ENCODE results near the gene PLEKHG3.

Gene PLEKHG3

GRCh38 chr14:64728856-64729255 lies 24.6 kb downstream of the PLEKHG3 start:
- DNase-seq, result no peak

DNA sequence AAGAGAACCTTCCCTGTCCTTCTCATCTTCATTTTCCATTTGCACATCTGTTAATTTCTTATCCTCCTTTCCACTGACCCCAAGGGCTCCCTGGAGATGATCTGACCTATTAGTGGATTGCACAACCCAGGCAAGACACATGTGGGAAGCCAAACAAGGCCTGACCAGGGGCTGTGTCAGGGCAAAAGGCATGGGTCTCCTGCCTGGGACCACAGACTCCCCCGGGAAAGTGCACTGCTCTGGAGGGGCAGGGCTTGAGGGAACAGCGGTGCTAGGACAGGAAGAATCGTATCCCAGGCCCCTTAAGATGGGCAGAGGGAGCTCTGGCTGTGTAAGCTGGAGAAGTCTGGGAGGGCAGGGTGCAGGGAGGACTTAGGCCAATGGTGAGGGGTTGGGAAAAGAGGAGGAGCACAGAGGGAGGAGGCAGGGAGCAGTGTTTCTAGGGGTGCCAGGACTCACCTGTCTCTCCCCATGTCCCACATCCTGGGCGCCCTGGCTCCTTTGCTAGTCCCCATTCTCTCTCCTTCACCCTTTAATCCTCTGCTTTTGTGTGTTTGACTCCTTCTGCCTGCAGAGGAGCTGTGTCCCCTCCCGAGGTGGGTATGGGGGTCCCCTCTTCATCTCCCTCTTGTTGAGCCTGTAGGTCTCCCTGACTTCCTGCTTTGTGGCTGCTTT lies 25.3 kb downstream of the PLEKHG3 start:
- DNase-seq, result no peak

GRCh38 chr14:64730061-64730440 lies 25.8 kb downstream of the PLEKHG3 start:
- DNase-seq, result no peak

DNA sequence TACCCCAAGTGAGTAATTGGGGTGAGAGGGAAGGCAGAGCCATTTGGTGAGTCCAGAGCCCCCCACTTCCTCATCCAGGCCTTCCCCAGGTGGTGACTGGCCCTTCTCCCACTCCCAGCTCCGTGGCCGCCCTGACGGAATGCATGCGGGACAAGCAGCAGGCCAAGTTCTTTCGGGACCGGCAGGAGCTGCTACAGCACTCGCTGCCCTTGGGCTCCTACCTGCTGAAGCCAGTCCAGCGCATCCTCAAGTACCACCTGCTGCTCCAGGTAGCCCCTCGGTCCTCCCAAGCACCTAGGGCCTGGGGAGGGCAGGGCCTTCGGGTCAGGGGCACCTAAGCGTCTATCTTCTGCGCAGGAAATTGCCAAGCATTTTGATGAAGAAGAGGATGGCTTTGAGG lies 26.5 kb downstream of the PLEKHG3 start:
- no peak for DNase-seq

- no peak for DNase-seq
Measured at GRCh38 chr14:64731141-64731581, 26.9 kb downstream of the PLEKHG3 start.

- no peak for DNase-seq
Measured at GRCh38 chr14:64732066-64732465, 27.8 kb downstream of the PLEKHG3 start.

GRCh38 chr14:64732536-64733120 lies 28.4 kb downstream of the PLEKHG3 start:
- DNase-seq, result no peak

GRCh38 chr14:64733321-64733720 lies 29.1 kb downstream of the PLEKHG3 start:
- DNase-seq, result no peak

- no peak for DNase-seq
Measured at GRCh38 chr14:64733899-64734298, 29.7 kb downstream of the PLEKHG3 start.

DNA sequence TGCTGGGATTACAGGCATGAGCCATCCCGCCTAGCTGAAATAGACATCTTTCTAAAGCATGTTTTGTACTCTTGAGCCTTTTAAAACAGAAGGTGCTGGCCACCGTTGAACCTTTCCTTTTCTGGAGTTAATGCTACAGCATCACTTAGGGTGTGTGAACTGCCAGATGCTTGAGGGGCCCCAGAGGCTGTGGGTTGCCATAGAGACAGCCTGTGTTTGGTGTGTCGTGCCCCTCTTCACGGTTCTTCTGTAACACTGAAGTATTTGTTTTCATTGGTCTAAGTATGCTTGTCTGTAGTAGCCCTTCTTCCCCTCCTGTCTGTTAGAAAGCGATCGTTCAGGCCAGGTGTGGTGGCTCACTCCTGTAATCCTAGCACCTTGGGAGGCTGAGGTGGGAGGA lies 30.8 kb downstream of the PLEKHG3 start:
- DNase-seq, result no peak

- no peak for DNase-seq
Measured at GRCh38 chr14:64736271-64737169, 32.3 kb downstream of the PLEKHG3 start.

DNA sequence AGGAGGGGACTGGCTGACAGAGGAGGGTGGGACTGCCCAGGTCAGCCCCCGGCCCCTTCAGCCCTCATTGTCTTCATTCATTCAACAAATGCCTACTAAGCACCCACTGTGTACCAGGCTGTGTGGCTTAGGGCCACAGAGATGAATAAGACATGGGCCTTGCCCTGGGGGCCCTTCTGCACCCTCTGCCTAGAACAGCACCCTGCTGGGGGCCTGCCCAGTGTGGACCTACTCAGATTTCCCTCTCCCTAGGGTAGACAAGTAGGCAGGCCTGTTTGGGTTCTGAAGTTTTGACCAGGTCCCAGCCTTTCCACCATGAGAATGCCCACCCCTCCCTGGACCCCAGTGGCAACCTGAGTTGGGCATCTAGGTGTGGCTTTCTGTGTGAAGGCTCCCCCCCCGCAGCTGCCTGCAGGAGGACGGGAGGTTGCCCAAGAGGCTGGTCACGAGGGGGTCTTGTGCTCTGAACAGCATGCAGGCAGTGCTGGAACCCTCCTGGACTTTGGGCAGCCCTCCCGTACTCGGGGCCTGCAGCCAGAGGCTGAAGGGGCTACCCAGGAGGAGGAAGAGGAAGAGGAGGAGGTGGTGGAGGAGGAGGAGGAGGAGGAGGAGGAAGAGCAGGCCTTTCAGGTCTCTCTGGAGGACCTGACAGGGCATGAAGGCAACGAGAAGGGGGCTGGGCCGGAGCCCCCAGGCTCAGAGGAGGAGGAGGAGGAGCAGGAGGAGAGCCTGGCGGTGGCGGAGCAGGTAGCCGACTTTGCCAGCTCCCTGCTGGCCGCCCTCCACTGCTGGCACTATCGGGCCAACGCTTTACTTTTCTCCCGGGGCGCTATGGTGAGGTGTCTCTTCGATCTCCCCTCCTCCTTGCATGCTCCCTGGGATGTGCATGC lies 33.4 kb downstream of the PLEKHG3 start:
- DNase-seq, result no peak

- no peak for DNase-seq
Measured at GRCh38 chr14:64738281-64738804, 34.1 kb downstream of the PLEKHG3 start.

GRCh38 chr14:64741200-64741599 lies 37.0 kb downstream of the PLEKHG3 start:
- no peak for DNase-seq

DNA sequence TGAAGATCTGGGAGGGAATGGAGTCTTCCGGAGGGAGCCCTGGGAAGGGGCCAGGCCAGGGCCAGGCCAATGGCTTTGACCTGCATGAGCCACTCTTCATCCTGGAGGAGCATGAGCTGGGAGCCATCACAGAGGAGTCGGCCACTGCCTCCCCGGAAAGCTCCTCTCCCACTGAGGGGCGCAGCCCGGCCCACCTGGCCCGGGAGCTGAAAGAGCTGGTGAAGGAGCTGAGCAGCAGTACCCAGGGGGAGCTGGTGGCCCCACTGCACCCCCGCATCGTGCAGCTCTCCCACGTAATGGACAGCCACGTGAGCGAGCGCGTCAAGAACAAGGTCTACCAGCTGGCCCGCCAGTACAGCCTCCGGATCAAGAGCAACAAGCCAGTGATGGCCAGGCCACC lies 37.7 kb downstream of the PLEKHG3 start:
- no peak for DNase-seq

GRCh38 chr14:64743061-64743460 lies 38.8 kb downstream of the PLEKHG3 start:
- no peak for DNase-seq

DNA sequence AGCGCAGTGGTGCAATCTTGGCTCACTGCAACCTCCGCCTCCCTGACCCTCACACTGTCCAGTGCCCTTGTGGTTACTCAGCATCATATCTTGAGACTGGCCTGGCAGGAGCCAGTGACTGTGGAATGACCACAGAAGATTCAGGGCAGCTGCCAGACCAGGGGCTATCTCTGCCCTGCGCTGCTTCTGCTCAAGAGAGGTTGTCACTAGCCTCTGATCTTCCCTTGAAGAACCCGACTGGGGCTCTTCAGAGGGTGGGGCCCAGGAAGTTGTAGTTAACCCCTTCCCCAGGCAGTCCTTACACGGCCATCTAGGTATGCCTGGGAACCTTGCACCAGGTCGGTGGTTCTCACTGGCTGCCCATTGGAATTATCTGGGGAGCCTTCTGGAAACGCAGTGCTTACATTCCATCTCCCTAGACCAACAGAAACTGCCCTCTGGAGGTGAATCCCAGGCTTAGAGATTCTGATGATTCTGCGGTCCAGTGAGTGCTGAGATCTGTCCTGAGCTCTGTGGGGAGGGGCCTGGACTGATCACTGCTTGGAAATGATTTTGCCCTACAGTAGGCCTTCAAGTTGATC lies 41.4 kb downstream of the PLEKHG3 start:
- DNase-seq, result no peak

DNA sequence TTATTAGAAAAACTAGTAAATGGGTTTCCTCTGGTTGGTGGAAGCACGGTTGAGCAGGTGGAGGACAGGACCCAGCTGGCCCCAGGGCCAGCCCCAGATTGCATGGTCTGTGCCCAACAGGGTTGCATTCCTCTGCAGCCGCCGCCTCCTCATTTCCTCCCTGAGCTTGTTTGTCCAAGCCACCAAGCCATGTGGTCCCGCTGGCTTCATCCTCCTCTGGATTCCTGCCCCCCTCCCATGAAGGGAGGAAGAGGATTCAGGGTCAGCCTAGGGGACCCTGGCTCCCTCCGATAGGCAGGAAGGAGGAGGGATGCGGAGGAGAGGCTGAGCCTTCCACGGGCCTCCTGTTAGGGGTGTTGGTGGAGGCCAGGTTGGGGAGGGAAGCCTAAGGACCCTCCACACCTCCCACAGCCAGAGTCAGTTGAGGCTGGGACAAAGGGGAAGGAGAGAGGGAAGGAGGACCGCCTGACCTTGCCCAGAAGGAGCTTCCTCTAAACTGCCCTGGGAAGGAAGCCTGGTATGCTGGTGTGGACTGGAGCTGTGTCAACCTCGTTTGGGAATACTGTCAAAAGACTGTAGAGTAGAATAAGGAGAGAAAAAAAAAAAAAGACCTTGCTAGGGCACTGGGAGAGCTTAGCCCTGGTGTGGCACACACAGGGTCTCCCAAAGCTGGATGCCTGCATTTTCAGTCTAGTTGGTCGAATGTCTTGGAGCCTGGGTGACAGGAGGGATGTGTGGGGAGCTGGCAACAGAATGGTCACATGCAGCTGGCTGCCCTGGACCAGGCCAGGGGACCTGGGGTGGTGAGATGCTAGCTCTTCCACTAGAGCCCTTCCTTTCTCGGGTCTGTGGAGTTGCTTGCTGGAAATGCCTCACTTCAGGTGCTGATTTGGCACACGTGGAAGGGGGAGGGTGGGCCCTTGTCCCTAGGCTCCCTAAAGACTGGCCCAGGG lies 42.4 kb downstream of the PLEKHG3 start:
- DNase-seq, result no peak

- DNase-seq, result no peak
Measured at GRCh38 chr14:64747327-64747726, 43.1 kb downstream of the PLEKHG3 start.

GRCh38 chr14:64748521-64748920 lies 44.3 kb downstream of the PLEKHG3 start:
- no peak for DNase-seq

Data from SIG-M5 (cell line).